IMR-90 (cell line): ENCODE data around the gene LYRM2. TPM values are rescaled to one million over a fixed set of nuclear protein-coding genes. Genes with fewer than 3 reads are reported as not detected.

Source experiments
- ATAC-seq: fragments of 200-7000 bp; cut with Tn5 transposase; 2 replicates; pipeline ENCODE4 v1.9.1; 2020; ENCODE audit warnings: low read depth, mild to moderate bottlenecking, moderate library complexity
- BruUV-seq: library from RNA; stranded (reverse); fragments of 400-500 nt; replicated peaks from 2 replicates; lab custom pipeline; 2021; lab: Mats Ljungman, UMichigan
- CTCF ChIA-PET: fragments of 300-600 bp; formaldehyde crosslinking; extraction: SDS; loops from one replicate; lab custom pipeline; 2021; ENCODE audit warnings: antibody characterized with exemption; lab: Yijun Ruan, JAX
- POLR2A ChIA-PET: fragments of 300-600 bp; sonication (Branson Sonifier 250); formaldehyde crosslinking; loops from one replicate; lab custom pipeline; 2022; ENCODE audit warnings: antibody characterized with exemption; ENCODE audit not compliant: unreplicated experiment; lab: Charles Lee
- DNase-seq: peaks from one replicate; pipeline ENCODE4 v3.0.0; 2013
- H2AFZ ChIP-seq: replicated peaks from 2 replicates; pipeline ENCODE3; 2013; ENCODE audit warnings: low read length, mild to moderate bottlenecking; ENCODE audit not compliant: poor library complexity
- H2AK5ac ChIP-seq: 2 replicates; pipeline ENCODE4 v1.6.1; 2013; ENCODE audit warnings: low read depth, low read length, inconsistent platforms
- H2AK9ac ChIP-seq: replicated peaks from 2 replicates; pipeline ENCODE3; 2013; ENCODE audit warnings: mild to moderate bottlenecking, low read depth, low read length, moderate library complexity; ENCODE audit not compliant: poor library complexity
- H2BK120ac ChIP-seq: 2 replicates; pipeline ENCODE4 v1.6.1; 2013; ENCODE audit warnings: low read depth, low read length, inconsistent platforms
- H2BK15ac ChIP-seq: 3 replicates; pipeline ENCODE4 v1.6.1; 2013; ENCODE audit warnings: low read depth, low read length, inconsistent platforms
- H2BK20ac ChIP-seq: 2 replicates; pipeline ENCODE4 v1.6.1; 2013; ENCODE audit warnings: low read depth, mild to moderate bottlenecking, inconsistent platforms, low read length, moderate library complexity
- H2BK5ac ChIP-seq: 2 replicates; pipeline ENCODE4 v1.6.1; 2013; ENCODE audit warnings: mild to moderate bottlenecking, low read depth, low read length, inconsistent platforms; ENCODE audit not compliant: poor library complexity, severe bottlenecking
- H3K14ac ChIP-seq: replicated peaks from 2 replicates; pipeline ENCODE4 v1.6.1; 2013; ENCODE audit warnings: low read depth, low read length, inconsistent platforms
- H3K18ac ChIP-seq: 2 replicates; pipeline ENCODE4 v1.6.1; 2013; ENCODE audit warnings: low read depth, low read length, control low read depth
- H3K23ac ChIP-seq: 2 replicates; pipeline ENCODE4 v1.6.1; 2013; ENCODE audit warnings: low read depth, low read length, inconsistent platforms
- H3K27ac ChIP-seq: 2 replicates; pipeline ENCODE4 v1.5.1; 2013; ENCODE audit warnings: mild to moderate bottlenecking, control low read depth, low read length; ENCODE audit not compliant: insufficient read depth
- H3K27me3 ChIP-seq: 2 replicates; pipeline ENCODE4 v1.6.1; 2013; ENCODE audit warnings: low read length; ENCODE audit not compliant: control insufficient read depth, insufficient read depth
- H3K36me3 ChIP-seq: 2 replicates; pipeline ENCODE4 v1.6.1; 2013; ENCODE audit warnings: low read length, mixed read lengths; ENCODE audit not compliant: control insufficient read depth, insufficient read depth
- H3K4ac ChIP-seq: 2 replicates; pipeline ENCODE4 v1.6.1; 2013; ENCODE audit warnings: low read depth, low read length, inconsistent platforms
- H3K4me1 ChIP-seq: 2 replicates; pipeline ENCODE4 v1.6.1; 2013; ENCODE audit warnings: low read length, mixed read lengths; ENCODE audit not compliant: control insufficient read depth, insufficient read depth
- H3K4me2 ChIP-seq: 2 replicates; pipeline ENCODE4 v1.6.1; 2013; ENCODE audit warnings: low read depth, mild to moderate bottlenecking, control low read depth, low read length, moderate library complexity
- H3K4me3 ChIP-seq: 2 replicates; pipeline ENCODE4 v1.5.1; 2013; ENCODE audit warnings: low read depth, mild to moderate bottlenecking, control low read depth, low read length, moderate library complexity; ENCODE audit not compliant: insufficient read depth
- H3K56ac ChIP-seq: 2 replicates; pipeline ENCODE4 v1.6.1; 2013; ENCODE audit warnings: low read length, inconsistent platforms; ENCODE audit not compliant: insufficient read depth; ENCODE audit errors: extremely low read depth
- H3K79me1 ChIP-seq, 2 experiments: 2 replicates each; pipeline ENCODE4 v1.6.1; 2013; ENCODE audit warnings: low read length in 2 of 2, inconsistent platforms in 1 of 2, low read depth in 1 of 2
- H3K9ac ChIP-seq: 2 replicates; pipeline ENCODE4 v1.6.1; 2013; ENCODE audit warnings: low read depth, low read length, control low read depth
- H3K9me1 ChIP-seq: 2 replicates; pipeline ENCODE4 v1.6.1; 2013; ENCODE audit warnings: low read length, inconsistent platforms; ENCODE audit not compliant: insufficient read depth
- H3K9me3 ChIP-seq: 2 replicates; pipeline ENCODE4 v1.6.1; 2013; ENCODE audit warnings: low read length; ENCODE audit not compliant: control insufficient read depth, insufficient read depth
- H4K20me1 ChIP-seq: 2 replicates; pipeline ENCODE4 v1.6.1; 2013; ENCODE audit warnings: low read length, inconsistent platforms; ENCODE audit not compliant: insufficient read depth
- H4K5ac ChIP-seq: 2 replicates; pipeline ENCODE4 v1.6.1; 2013; ENCODE audit warnings: mild to moderate bottlenecking, low read depth, low read length, control low read depth
- H4K8ac ChIP-seq, 2 experiments: 2 replicates each; pipeline ENCODE4 v1.6.1; 2013; ENCODE audit warnings: low read depth in 2 of 2, low read length in 2 of 2, control low read depth in 1 of 2, inconsistent platforms in 1 of 2
- H4K91ac ChIP-seq: 2 replicates; pipeline ENCODE4 v1.6.1; 2013; ENCODE audit warnings: low read depth, low read length, inconsistent platforms; ENCODE audit not compliant: insufficient read depth
- BHLHE40 ChIP-seq: fragments of 150-350 bp; IDR thresholded peaks from 2 replicates; pipeline ENCODE4 v1.6.1; 2016; ENCODE audit warnings: mild to moderate bottlenecking, low read depth, low read length
- CEBPB ChIP-seq: IDR thresholded peaks from 2 replicates; pipeline ENCODE4 v1.6.1; 2012; ENCODE audit warnings: low read depth, low read length, improper control_type of control experiment
- MAFK ChIP-seq: IDR thresholded peaks from 2 replicates; pipeline ENCODE4 v1.6.1; 2012; ENCODE audit warnings: low read depth, low read length, improper control_type of control experiment
- MAZ ChIP-seq: IDR thresholded peaks from 2 replicates; pipeline ENCODE4 v1.6.1; 2012; ENCODE audit warnings: low read depth, mild to moderate bottlenecking, low read length, improper control_type of control experiment, moderate library complexity, borderline replicate concordance
- RAD21 ChIP-seq: IDR thresholded peaks from 2 replicates; pipeline ENCODE4 v1.6.1; 2012; ENCODE audit warnings: low read length, improper control_type of control experiment
- RCOR1 ChIP-seq: IDR thresholded peaks from 2 replicates; pipeline ENCODE4 v1.6.1; 2012; ENCODE audit warnings: mild to moderate bottlenecking, low read length, improper control_type of control experiment; ENCODE audit not compliant: insufficient replicate concordance
- RFX5 ChIP-seq: IDR thresholded peaks from 2 replicates; pipeline ENCODE4 v1.8.0; 2012; ENCODE audit warnings: low read depth, mild to moderate bottlenecking, low read length, moderate library complexity
- SMC3 ChIP-seq: fragments of 150-350 bp; IDR thresholded peaks from 2 replicates; pipeline ENCODE4 v1.6.1; 2016; ENCODE audit warnings: low read depth, mild to moderate bottlenecking, antibody characterized with exemption, low read length, moderate library complexity
- WGBS, 2 experiments: methylation state at CpG; one replicate each; pipeline versions ENCODE4 v1.1.5 to v1.1.7; 2013; ENCODE audit warnings: missing lambda C conversion rate in 2 of 2; ENCODE audit not compliant: insufficient read length in 1 of 2; ENCODE audit errors: extremely low coverage in 2 of 2; 5-methylcytosine and 5-hydroxymethylcytosine counted together
- dilution Hi-C: fragments of 300-500 bp; cut with HindIII; formaldehyde crosslinking; loops from one replicate; pipeline ENCODE4 v1.14.3; 2018; ENCODE audit warnings: low sequenced_read_pairs; ENCODE audit not compliant: unreplicated experiment
- in situ Hi-C: fragments of 300-500 bp; cut with MboI; formaldehyde crosslinking; loops from 3 replicates; pipeline ENCODE4 v1.14.3; 2019; ENCODE audit warnings: low sequenced_read_pairs, inconsistent platforms, mixed read lengths
- intact Hi-C: fragments of 100-400 bp; cut with micrococcal nuclease; formaldehyde crosslinking; loops from 2 replicates; pipeline ENCODE4 v1.10.0; 2022
- polyA plus RNA-seq, 3 experiments: library from polyadenylated mRNA; depleted of rRNA; stranded (reverse); fragments of >200 nt; gene quantifications; 2 replicates each; pipeline ENCODE4 v1.2.3, GENCODE V29; 2012; ENCODE audit warnings: low replicate concordance in 1 of 3
- total RNA-seq: library from RNA; depleted of rRNA; stranded (reverse); fragments of >200 nt; gene quantifications from 2 replicates; pipeline ENCODE4 v1.2.3, GENCODE V29; 2012

The LYRM2 gene
- total and polyA plus RNA-seq, 2 of the 4 experiments (the other 2 are of a cell fraction) = 14.0 to 24.0 TPM

GRCh38 chr6:89612121-89612520, 26.4 kb downstream of the LYRM2 start:
- H3K4me2 ChIP-seq = no peak overlapping the region
- H3K36me3 ChIP-seq = no peaks in the 10 kb centered on the region
- H3K4me1 ChIP-seq = no peaks in the 10 kb centered on the region
- H3K79me1 ChIP-seq = no peaks in the 10 kb centered on the region
- ChIA-PET POLR2A (no interaction called here), CTCF (no interaction called here)
- H3K4me3 ChIP-seq = no peak overlapping the region
- no peak overlapping the region for H2AK5ac ChIP-seq
- no peaks in the 10 kb centered on the region for H4K20me1 ChIP-seq
- no peak overlapping the region for H2BK120ac ChIP-seq
- no peak overlapping the region for H2BK5ac ChIP-seq
- in situ Hi-C loops (loop anchor here (25.0 kb wide), 1 partner anchor 625 kb away; no protein-coding TSS in a partner anchor), dilution Hi-C loops (no loop called here), intact Hi-C loops (loop anchor here (5.0 kb wide), 2 partner anchors 245 to 630 kb away; no protein-coding TSS in a partner anchor)
- H2BK15ac ChIP-seq = no peak overlapping the region
- H3K9me3 ChIP-seq = no peaks in the 10 kb centered on the region
- H3K4ac ChIP-seq = no peak overlapping the region
- H3K14ac ChIP-seq = no peak overlapping the region
- no peak overlapping the region for H2AK9ac ChIP-seq
- 93% methylated on average over 6 of the region's 12 CpGs; no CpG with 5 or more reads in 1 of the 2 experiments for WGBS, 2 experiments
- H2BK20ac ChIP-seq = no peak overlapping the region
- no TSS peak for BruUV-seq
- H3K9ac ChIP-seq = no peak overlapping the region
- no peak for TF ChIP-seq MAZ
- no peak for TF ChIP-seq CEBPB
- TF ChIP-seq RCOR1 = no peak
- TF ChIP-seq RFX5 = no peak
- TF ChIP-seq BHLHE40 = no peak
- no peak for TF ChIP-seq SMC3
- no peak for TF ChIP-seq RAD21
- TF ChIP-seq MAFK = no peak
- ATAC-seq = no peak
- no peak overlapping the region for H2AFZ ChIP-seq
- no peak overlapping the region for H3K18ac ChIP-seq
- peaks cover 2% of the 10 kb centered on the region; the same call in 1 of the 2 replicates for H3K27me3 ChIP-seq
- no peak overlapping the region for H3K23ac ChIP-seq
- DNase-seq = no peak
- no peaks in the 10 kb centered on the region for H3K9me1 ChIP-seq
- no peak overlapping the region for H4K8ac ChIP-seq
- no peak overlapping the region for H4K91ac ChIP-seq
- H3K56ac ChIP-seq = no peak overlapping the region
- H4K5ac ChIP-seq = no peak overlapping the region
- H3K27ac ChIP-seq = no peak overlapping the region
